Hepatocyte (in vitro differentiated cells): ENCODE results near the gene TRRAP. TPM values are rescaled to one million over a fixed set of nuclear protein-coding genes. Genes with fewer than 3 reads are reported as not detected.

Source experiments
- DNase-seq: peaks from one replicate; pipeline ENCODE4 v3.0.0-alpha.2; 2016; ENCODE audit warnings: low spot score
- H2AFZ ChIP-seq: fragments of 200-600 bp; sonication (generic); 2 replicates; pipeline ENCODE4 v1.6.0; 2016; ENCODE audit warnings: antibody characterized with exemption, mild to moderate bottlenecking
- H3K27ac ChIP-seq: fragments of 200-600 bp; sonication (generic); 2 replicates; pipeline ENCODE4 v1.5.1; 2016; ENCODE audit warnings: mild to moderate bottlenecking
- H3K27me3 ChIP-seq: fragments of 200-600 bp; sonication (generic); 2 replicates; pipeline ENCODE4 v1.6.1; 2016
- H3K36me3 ChIP-seq: fragments of 200-600 bp; sonication (generic); replicated peaks from 2 replicates; pipeline ENCODE4 v1.5.1; 2016; ENCODE audit warnings: low read depth; ENCODE audit not compliant: insufficient read depth
- H3K4me1 ChIP-seq: fragments of 200-600 bp; sonication (generic); 2 replicates; pipeline ENCODE4 v1.5.1; 2016; ENCODE audit warnings: mild to moderate bottlenecking, moderate library complexity; ENCODE audit not compliant: insufficient read depth
- H3K4me2 ChIP-seq: fragments of 200-600 bp; sonication (generic); 2 replicates; pipeline ENCODE4 v1.6.0; 2016
- H3K4me3 ChIP-seq: fragments of 200-600 bp; sonication (generic); 2 replicates; pipeline ENCODE4 v1.5.1; 2016; ENCODE audit warnings: mild to moderate bottlenecking
- H3K79me2 ChIP-seq: fragments of 200-600 bp; sonication (generic); 2 replicates; pipeline ENCODE4 v1.6.0; 2017; ENCODE audit warnings: mild to moderate bottlenecking
- H3K9me2 ChIP-seq: fragments of 200-600 bp; sonication (generic); replicated peaks from 2 replicates; pipeline ENCODE4 v1.6.0; 2017; ENCODE audit warnings: mild to moderate bottlenecking; ENCODE audit not compliant: insufficient read depth
- H3K9me3 ChIP-seq: fragments of 200-600 bp; sonication (generic); 2 replicates; pipeline ENCODE4 v1.5.1; 2016; ENCODE audit warnings: low read depth, mild to moderate bottlenecking
- H4K20me1 ChIP-seq: fragments of 200-600 bp; sonication (generic); 2 replicates; pipeline ENCODE4 v1.6.0; 2016; ENCODE audit warnings: mild to moderate bottlenecking; ENCODE audit not compliant: insufficient read depth, poor library complexity, severe bottlenecking
- CTCF ChIP-seq: fragments of 200-600 bp; sonication (generic); IDR thresholded peaks from 2 replicates; pipeline ENCODE4 v1.5.1; 2016; ENCODE audit warnings: antibody characterized with exemption, mild to moderate bottlenecking; ENCODE audit not compliant: poor library complexity
- EZH2 ChIP-seq: fragments of 200-600 bp; sonication (generic); IDR thresholded peaks from 2 replicates; pipeline ENCODE4 v1.6.1; 2016; ENCODE audit warnings: antibody characterized with exemption, mild to moderate bottlenecking, borderline replicate concordance
- EZH2phosphoT487 ChIP-seq: fragments of 200-600 bp; sonication (generic); IDR thresholded peaks from one replicate; pipeline ENCODE4 v1.6.1; 2018; ENCODE audit warnings: antibody characterized with exemption, mild to moderate bottlenecking, low read depth, moderate library complexity; ENCODE audit not compliant: unreplicated experiment, severe bottlenecking
- WGBS: methylation state at CpG from one replicate; pipeline ENCODE4 v1.1.6; 2016; ENCODE audit warnings: low lambda C conversion rate; ENCODE audit errors: missing lambda C conversion rate; 5-methylcytosine and 5-hydroxymethylcytosine counted together
- polyA plus RNA-seq: library from polyadenylated mRNA; unstranded; fragments of >200 nt; fragmentation: Nextera tagmentation; extraction: Ambion mirVana; gene quantifications from 2 replicates; pipeline ENCODE4 v1.2.1, GENCODE V29; 2016
- total RNA-seq: library from RNA; depleted of rRNA; stranded (reverse); fragments of >200 nt; gene quantifications from 2 replicates; pipeline ENCODE4 v1.2.3, GENCODE V29; 2014

The TRRAP gene
- total and polyA plus RNA-seq, 2 experiments from 2014 or later = 6.1 to 25.1 TPM

DNA sequence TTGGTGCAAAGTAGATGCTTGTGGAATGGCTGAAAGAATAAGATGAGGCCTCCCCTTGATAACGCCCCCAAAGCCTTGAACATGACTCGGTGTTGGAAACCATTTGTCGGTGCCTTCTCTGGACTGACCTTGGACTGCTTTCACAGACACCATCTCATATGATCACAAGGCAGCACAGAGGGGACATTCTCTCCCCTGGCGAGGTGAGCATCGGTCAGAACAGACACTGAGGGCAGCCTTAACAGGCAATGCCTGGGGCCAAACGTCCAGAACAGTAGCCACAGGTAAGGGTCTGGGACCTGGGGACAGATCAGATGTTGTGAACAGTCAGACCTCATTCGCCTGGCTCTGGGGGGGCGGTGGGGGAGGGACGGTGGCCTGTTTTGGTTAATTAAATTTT lies 2.8 kb upstream of the TRRAP start:
- WGBS = 81% methylated on average over 9 of the region's 9 CpGs
- no peaks in the 10 kb centered on the region for H3K36me3 ChIP-seq

GRCh38 chr7:98877146-98877545 lies 1.2 kb upstream of the TRRAP start:
- TF ChIP-seq EZH2phosphoT487 = no peak
- no peak for TF ChIP-seq EZH2
- no peak for TF ChIP-seq CTCF
- H3K27me3 ChIP-seq = no peaks in the 10 kb centered on the region
- no peaks in the 10 kb centered on the region for H3K9me3 ChIP-seq
- H3K79me2 ChIP-seq = peaks cover 35% of the 10 kb centered on the region
- no peaks in the 10 kb centered on the region for H3K4me1 ChIP-seq
- no peak for DNase-seq
- peaks cover 17% of the 10 kb centered on the region for H4K20me1 ChIP-seq
- 89% methylated on average over 6 of the region's 6 CpGs for WGBS
- H3K9me2 ChIP-seq = no peaks in the 10 kb centered on the region
- H3K27ac ChIP-seq = no peak overlapping the region
- no peak overlapping the region for H2AFZ ChIP-seq
- H3K4me2 ChIP-seq = no peak overlapping the region
- H3K4me3 ChIP-seq = no peak overlapping the region
- no peaks in the 10 kb centered on the region for H3K36me3 ChIP-seq

More for the DNA sequence above, 2.8 kb upstream of the TRRAP start:
- Histone ChIP-seq H3K9me2 (no peaks in the 10 kb centered on the region), H2AFZ (no peak overlapping the region), H3K4me3 (no peak overlapping the region), H3K4me2 (no peak overlapping the region), H3K27ac (no peak overlapping the region), H3K9me3 (no peaks in the 10 kb centered on the region), H3K27me3 (peaks cover 12% of the 10 kb centered on the region), H3K4me1 (no peaks in the 10 kb centered on the region), H4K20me1 (peaks cover 14% of the 10 kb centered on the region), H3K79me2 (peaks cover 20% of the 10 kb centered on the region)
- TF ChIP-seq EZH2phosphoT487 (no peak), EZH2 (no peak), CTCF (no peak)
- DNase-seq = no peak

GRCh38 chr7:98877692-98878364 lies 504 bp upstream of the TRRAP start:
- H4K20me1 ChIP-seq = peaks cover 17% of the 10 kb centered on the region
- no peaks in the 10 kb centered on the region for H3K9me3 ChIP-seq
- TF ChIP-seq EZH2phosphoT487 (no peak), EZH2 (no peak), CTCF (no peak)
- H2AFZ ChIP-seq = peak overlapping the region; percentile 85
- H3K36me3 ChIP-seq = no peaks in the 10 kb centered on the region
- no peak for DNase-seq
- no peaks in the 10 kb centered on the region for H3K27me3 ChIP-seq
- H3K27ac ChIP-seq = peak overlapping the region; percentile 98
- H3K79me2 ChIP-seq = peaks cover 38% of the 10 kb centered on the region
- peak overlapping the region; percentile 94 for H3K4me3 ChIP-seq
- peak overlapping the region; percentile 95 for H3K4me2 ChIP-seq
- no peaks in the 10 kb centered on the region for H3K9me2 ChIP-seq
- H3K4me1 ChIP-seq = no peaks in the 10 kb centered on the region
- 36% methylated on average over 14 of the region's 18 CpGs for WGBS
